NB4 (cell line): ENCODE measurements around the gene CYP19A1.
"Not testable (repeated sequence)": the region's sequence is repeated elsewhere in the genome, so short reads cannot be mapped to it uniquely, and the experiment has no call there.

ENCODE experiments used
- DNase-seq: peaks from one replicate; pipeline ENCODE4 v3.0.0; 2010; ENCODE audit warnings: low read depth
- H3K4me3 ChIP-seq: one replicate; pipeline ENCODE4 v1.5.1; 2011; ENCODE audit warnings: mild to moderate bottlenecking, low read depth, low read length, moderate library complexity
- CTCF ChIP-seq: IDR thresholded peaks from one replicate; pipeline ENCODE4 v1.5.1; 2012; ENCODE audit warnings: low read depth, low read length
- MAX ChIP-seq: IDR thresholded peaks from 2 replicates; pipeline ENCODE4 v1.6.1; 2011; ENCODE audit warnings: low read depth, low read length
- MYC ChIP-seq: IDR thresholded peaks from 2 replicates; pipeline ENCODE4 v1.6.1; 2011; ENCODE audit warnings: low read depth, low read length
- POLR2A ChIP-seq: IDR thresholded peaks from 2 replicates; pipeline ENCODE4 v1.6.1; 2011; ENCODE audit warnings: mild to moderate bottlenecking; ENCODE audit not compliant: insufficient read length; ENCODE audit errors: extremely low read depth

Gene CYP19A1

DNA sequence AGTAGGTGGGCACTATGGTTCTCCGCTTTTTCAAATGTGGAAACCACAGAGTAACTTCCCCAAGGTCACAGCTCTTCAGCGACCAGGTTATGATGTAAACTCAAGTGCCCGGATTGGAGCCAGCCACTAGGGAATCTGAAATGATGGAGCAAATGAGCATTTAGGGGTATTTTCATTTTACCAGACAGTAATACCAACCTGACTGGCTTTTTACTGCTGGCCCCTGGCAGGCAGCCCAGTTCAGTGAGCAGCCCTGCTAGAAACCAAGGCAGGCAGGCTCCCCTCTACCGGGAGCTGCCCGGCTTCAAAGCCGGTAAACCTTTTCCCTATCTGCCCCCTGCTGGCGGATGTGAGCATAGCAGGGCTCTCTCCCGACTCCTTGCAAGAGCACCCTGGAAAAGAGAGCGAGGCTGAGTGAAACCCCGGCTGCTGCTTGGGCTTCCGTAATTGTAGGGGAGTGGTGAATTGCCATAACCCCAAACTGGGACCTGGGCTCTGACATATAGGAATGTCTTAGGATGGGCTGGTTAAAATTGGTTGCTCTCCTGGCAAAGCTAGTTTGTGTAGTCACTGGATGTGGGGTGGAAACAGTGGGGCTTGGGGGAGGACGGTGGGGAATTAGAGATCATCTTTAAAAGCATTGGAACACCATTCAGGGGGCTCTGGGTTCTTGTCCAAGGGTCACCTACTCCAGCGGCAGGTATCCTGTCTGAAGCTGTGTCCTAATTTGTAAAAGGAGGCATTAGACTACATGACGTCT is 145.7 kb downstream of the CYP19A1 start:
- no peak for TF ChIP-seq POLR2A
- TF ChIP-seq MYC: no peak
- TF ChIP-seq CTCF: peak; percentile 86
- no peak overlapping the region for H3K4me3 ChIP-seq
- DNase-seq: peak; percentile 85

GRCh38 chr15:51191766-51192165 is 146.6 kb downstream of the CYP19A1 start:
- no peak overlapping the region for H3K4me3 ChIP-seq
- TF ChIP-seq POLR2A: no peak
- no peak for TF ChIP-seq MYC
- TF ChIP-seq CTCF: no peak
- no peak for TF ChIP-seq MAX
- DNase-seq: no peak

DNA sequence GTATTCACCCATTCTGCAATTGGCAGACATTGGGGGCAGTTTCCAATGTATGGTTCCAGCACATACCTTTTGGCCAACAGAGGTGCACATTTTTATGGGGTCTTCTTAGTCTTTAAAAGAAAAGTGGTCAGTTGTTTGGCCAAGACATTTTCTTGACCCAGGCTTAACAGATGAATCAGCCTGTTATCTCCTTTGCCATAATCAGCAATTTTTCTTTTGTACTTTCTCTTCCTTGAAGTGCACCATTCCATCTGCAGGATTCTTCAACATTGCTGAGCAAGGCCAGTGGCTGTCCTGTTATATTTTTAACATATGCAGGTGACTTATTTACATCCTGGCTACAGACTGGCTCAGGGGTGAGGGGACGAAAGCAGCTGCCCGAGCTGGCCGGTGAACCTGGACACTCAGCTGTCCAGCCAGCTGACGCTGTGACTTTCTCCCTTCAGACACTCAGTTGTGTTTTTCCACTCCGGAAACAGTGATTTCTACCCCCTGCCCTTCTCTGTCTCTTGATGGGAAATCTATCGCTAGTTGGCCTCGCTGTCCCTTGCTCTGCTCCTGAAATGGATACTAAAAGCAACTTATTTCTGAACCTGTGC is 147.2 kb downstream of the CYP19A1 start:
- H3K4me3 ChIP-seq: no peak overlapping the region
- TF ChIP-seq MAX (no peak), CTCF (no peak), POLR2A (no peak), MYC (no peak)
- DNase-seq: no peak

DNA sequence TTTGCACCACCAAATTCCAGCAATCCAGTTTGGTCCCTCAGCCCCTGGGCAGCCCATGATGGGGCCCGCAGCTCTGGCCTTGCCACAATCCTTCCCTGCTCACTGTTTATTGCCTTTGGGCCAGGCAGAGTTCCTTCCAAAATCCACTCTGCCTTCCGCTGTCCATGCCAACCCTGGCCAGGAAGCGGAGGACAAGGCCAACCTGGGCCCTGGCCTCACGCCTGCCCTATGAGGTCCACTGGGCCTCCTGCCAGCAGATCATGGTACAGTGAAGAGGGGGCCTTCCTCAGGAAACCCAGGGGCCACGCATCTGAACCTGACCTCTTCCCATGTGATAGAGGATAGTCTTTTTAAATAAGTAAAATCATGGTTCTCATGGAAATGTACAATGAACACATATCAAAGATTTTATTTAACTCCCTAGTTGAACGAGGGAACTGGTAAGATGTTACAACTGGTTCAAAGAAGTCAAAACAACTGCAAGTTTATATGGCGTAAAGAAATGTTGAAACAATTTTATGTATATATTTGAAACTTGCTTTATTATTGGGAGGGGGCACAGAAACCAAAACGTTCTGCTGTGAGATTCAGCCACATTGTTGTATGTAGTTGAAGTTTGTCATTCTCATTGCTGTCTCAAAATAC is 147.8 kb downstream of the CYP19A1 start:
- TF ChIP-seq POLR2A: no peak
- TF ChIP-seq MYC: no peak
- TF ChIP-seq CTCF: no peak
- TF ChIP-seq MAX: no peak
- DNase-seq: no peak
- no peak overlapping the region for H3K4me3 ChIP-seq

DNA sequence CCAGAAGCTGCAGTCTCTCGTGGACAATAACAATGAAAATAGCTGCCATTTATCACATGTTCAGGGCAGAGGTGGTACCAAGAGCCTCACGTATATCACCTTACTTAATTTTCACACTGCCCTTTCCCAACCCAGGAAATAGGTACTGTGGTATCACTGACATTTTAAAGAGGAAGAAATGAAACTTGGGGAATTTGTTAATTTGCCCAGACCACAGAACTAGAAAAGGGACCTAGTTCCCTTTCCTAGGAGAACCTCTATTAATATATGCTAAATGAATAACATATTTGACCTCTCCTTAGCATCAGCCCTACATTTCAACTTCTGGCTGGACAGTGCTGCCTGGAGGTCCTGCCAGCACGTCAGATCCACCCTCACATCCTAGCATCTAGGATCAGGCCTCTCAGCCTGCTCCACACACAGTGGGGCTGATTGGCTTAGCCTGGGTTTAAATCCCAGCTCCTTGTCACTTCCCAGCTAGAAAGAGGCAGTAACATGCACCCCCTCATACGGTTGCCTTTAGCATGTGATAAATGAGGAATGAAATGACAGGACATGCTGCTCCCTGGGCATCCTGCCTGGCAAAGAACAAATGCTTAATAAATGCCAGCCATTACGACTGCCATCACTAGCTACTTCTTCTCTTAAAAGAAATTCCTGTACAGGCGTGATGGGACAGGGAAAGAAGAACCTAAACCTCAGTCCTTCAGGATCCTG is 148.6 kb downstream of the CYP19A1 start:
- no peak overlapping the region for H3K4me3 ChIP-seq
- DNase-seq: no peak
- TF ChIP-seq POLR2A: no peak
- no peak for TF ChIP-seq MYC
- TF ChIP-seq MAX: no peak
- no peak for TF ChIP-seq CTCF

DNA sequence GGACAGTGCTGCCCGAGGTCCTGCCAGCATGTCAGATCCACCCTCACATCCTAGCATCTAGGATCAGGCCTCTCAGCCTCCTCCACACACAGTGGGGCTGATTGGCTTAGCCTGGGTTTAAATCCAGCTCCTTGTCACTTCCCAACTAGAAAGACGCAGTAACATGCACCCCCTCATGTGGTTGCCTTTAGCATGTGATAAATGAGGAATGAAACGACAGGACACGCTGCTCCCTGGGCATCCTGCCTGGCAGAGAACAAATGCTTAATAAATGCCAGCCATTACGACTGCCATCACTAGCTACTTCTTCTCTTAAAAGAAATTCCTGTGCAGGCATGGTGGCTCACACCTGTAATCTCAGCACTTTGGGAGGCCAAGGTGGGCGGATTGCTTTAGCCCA is 149.6 kb downstream of the CYP19A1 start:
- not testable (repeated sequence) for DNase-seq, H3K4me3 ChIP-seq
